ENCODE results near the gene MRPL14.

Gene MRPL14

GRCh38 chr6:44143731-44144130 lies 16.5 kb upstream of the MRPL14 start:
- H3F3A ChIP-seq (ENCODE audit: low read depth): no peaks in the 10 kb centered on the region
- H2AFZ ChIP-seq (ENCODE audit: low read length): no peak overlapping the region
- no peaks in the 10 kb centered on the region for H3K9me3 ChIP-seq (ENCODE audit: insufficient read depth, low read depth, low read length)
- H3K4me2 ChIP-seq (ENCODE audit: low read depth, low read length, poor library complexity, severe bottlenecking): no peak overlapping the region
- no peaks in the 10 kb centered on the region for H3K4me1 ChIP-seq (ENCODE audit: insufficient read depth, low read length, poor library complexity, severe bottlenecking)
- no peaks in the 10 kb centered on the region for H3K79me2 ChIP-seq (ENCODE audit: insufficient read depth, low read length)
- H4K20me1 ChIP-seq (ENCODE audit: insufficient read depth, low read length, poor library complexity, severe bottlenecking): no peaks in the 10 kb centered on the region
- H3K9ac ChIP-seq (ENCODE audit: low read depth, low read length, poor library complexity, severe bottlenecking): no peak overlapping the region
- no peaks in the 10 kb centered on the region for H3K9me2 ChIP-seq (replicated peaks; ENCODE audit: low read depth, low read length)
- H3K4me3 ChIP-seq (ENCODE audit: low read length, poor library complexity, severe bottlenecking): no peak overlapping the region
- TF ChIP-seq EZH2phosphoT487 (IDR thresholded peaks at IDR 0.05; ENCODE audit: borderline replicate concordance) (no peak), CTCF (conservative IDR thresholded peaks at IDR 0.05; ENCODE audit: low read length) (no peak)
- H3K27me3 ChIP-seq (ENCODE audit: insufficient read depth, low read length, poor library complexity, severe bottlenecking): no peaks in the 10 kb centered on the region
- H3K36me3 ChIP-seq (ENCODE audit: insufficient read depth, low read length): no peaks in the 10 kb centered on the region; the same call in 1 of the 2 replicates

- Histone ChIP-seq H3K9ac (ENCODE audit: low read depth, low read length, poor library complexity, severe bottlenecking) (no peak overlapping the region), H3K9me2 (replicated peaks; ENCODE audit: low read depth, low read length) (no peaks in the 10 kb centered on the region), H3K36me3 (ENCODE audit: insufficient read depth, low read length) (no peaks in the 10 kb centered on the region), H4K20me1 (ENCODE audit: insufficient read depth, low read length, poor library complexity, severe bottlenecking) (no peaks in the 10 kb centered on the region), H3K27me3 (ENCODE audit: insufficient read depth, low read length, poor library complexity, severe bottlenecking) (no peaks in the 10 kb centered on the region), H3K4me3 (ENCODE audit: low read length, poor library complexity, severe bottlenecking) (no peak overlapping the region), H3F3A (ENCODE audit: low read depth) (no peaks in the 10 kb centered on the region), H3K4me2 (ENCODE audit: low read depth, low read length, poor library complexity, severe bottlenecking) (no peak overlapping the region), H3K79me2 (ENCODE audit: insufficient read depth, low read length) (no peaks in the 10 kb centered on the region), H3K9me3 (ENCODE audit: insufficient read depth, low read depth, low read length) (no peaks in the 10 kb centered on the region), H3K4me1 (ENCODE audit: insufficient read depth, low read length, poor library complexity, severe bottlenecking) (no peaks in the 10 kb centered on the region), H2AFZ (ENCODE audit: low read length) (no peak overlapping the region)
- TF ChIP-seq CTCF (conservative IDR thresholded peaks at IDR 0.05; ENCODE audit: low read length): no peak
- TF ChIP-seq EZH2phosphoT487 (IDR thresholded peaks at IDR 0.05; ENCODE audit: borderline replicate concordance): no peak
Measured at GRCh38 chr6:44142835-44143234, 15.6 kb upstream of the MRPL14 start.

- TF ChIP-seq EZH2phosphoT487 (IDR thresholded peaks at IDR 0.05; ENCODE audit: borderline replicate concordance) (no peak), CTCF (conservative IDR thresholded peaks at IDR 0.05; ENCODE audit: low read length) (no peak)
- H3K9me2 ChIP-seq (replicated peaks; ENCODE audit: low read depth, low read length): no peaks in the 10 kb centered on the region
Measured at GRCh38 chr6:44139351-44139743, 12.1 kb upstream of the MRPL14 start.

More at GRCh38 chr6:44139351-44139743, 12.1 kb upstream of the MRPL14 start:
- Histone ChIP-seq H3K4me3 (ENCODE audit: low read length, poor library complexity, severe bottlenecking) (no peak overlapping the region), H3K9ac (ENCODE audit: low read depth, low read length, poor library complexity, severe bottlenecking) (no peak overlapping the region), H3K79me2 (ENCODE audit: insufficient read depth, low read length) (no peaks in the 10 kb centered on the region), H4K20me1 (ENCODE audit: insufficient read depth, low read length, poor library complexity, severe bottlenecking) (no peaks in the 10 kb centered on the region), H3K36me3 (ENCODE audit: insufficient read depth, low read length) (no peaks in the 10 kb centered on the region), H3K9me3 (ENCODE audit: insufficient read depth, low read depth, low read length) (no peaks in the 10 kb centered on the region), H3K4me1 (ENCODE audit: insufficient read depth, low read length, poor library complexity, severe bottlenecking) (no peaks in the 10 kb centered on the region), H3K4me2 (ENCODE audit: low read depth, low read length, poor library complexity, severe bottlenecking) (no peak overlapping the region), H2AFZ (ENCODE audit: low read length) (no peak overlapping the region), H3F3A (ENCODE audit: low read depth) (no peaks in the 10 kb centered on the region), H3K27me3 (ENCODE audit: insufficient read depth, low read length, poor library complexity, severe bottlenecking) (no peaks in the 10 kb centered on the region)
